Stimulated activated CD8-positive, alpha-beta memory T cell treated with anti-CD3 and anti-CD28 coated beads, Interleukin-7, amount 100 ng/mL, for 48 hours (primary cell): Measurements from ENCODE around the gene TMEM208.

Source experiments
- DNase-seq, 2 donors: peaks; one replicate each; pipeline ENCODE4 v3.0.0-alpha.2; 2020; ENCODE audit warnings: low read depth in 1 of 2; ENCODE audit errors: extremely low read depth in 1 of 2

The TMEM208 gene

DNA sequence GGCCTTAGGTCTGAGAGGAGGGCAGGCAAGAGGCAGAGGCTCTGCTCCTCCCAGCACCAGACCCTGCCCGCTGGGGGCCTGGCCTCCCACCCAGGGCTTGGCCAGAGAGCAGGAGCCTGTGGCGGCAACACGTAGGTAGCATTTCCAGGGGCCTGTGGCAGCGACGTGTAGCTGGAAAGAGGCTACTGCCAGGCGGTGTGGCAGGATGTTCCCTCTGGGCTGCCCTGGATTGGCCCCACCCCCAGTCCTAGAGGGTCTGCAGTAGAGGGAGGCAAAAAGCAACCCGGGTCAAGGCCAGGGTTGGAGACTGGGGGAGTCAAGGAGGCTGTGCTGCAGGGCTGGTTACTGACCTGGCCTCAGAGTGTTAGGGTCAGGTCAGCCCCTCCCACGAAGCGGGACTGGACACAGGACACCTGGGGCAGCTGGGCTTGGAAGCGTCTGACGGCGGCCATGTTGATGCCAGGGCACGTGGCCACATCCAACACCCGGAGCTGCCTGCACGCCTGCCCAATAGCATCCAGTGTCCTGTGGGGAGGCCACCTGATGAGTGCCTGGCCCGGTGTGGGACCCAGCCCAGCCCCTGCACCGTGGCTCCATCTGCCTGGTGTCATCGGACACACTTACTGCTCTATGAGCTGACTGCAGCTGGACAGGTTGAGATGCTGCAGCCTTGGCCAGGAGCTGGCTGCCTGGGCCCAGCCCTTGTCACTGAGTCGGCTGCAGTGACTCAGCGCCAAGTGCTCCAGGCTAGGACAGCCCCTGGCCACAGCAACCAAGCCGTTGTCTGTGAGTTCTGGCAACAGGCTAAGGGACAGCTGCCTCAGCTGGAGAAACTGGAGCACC lies 19.5 kb upstream of the TMEM208 start:
- DNase-seq, result no peak

DNA sequence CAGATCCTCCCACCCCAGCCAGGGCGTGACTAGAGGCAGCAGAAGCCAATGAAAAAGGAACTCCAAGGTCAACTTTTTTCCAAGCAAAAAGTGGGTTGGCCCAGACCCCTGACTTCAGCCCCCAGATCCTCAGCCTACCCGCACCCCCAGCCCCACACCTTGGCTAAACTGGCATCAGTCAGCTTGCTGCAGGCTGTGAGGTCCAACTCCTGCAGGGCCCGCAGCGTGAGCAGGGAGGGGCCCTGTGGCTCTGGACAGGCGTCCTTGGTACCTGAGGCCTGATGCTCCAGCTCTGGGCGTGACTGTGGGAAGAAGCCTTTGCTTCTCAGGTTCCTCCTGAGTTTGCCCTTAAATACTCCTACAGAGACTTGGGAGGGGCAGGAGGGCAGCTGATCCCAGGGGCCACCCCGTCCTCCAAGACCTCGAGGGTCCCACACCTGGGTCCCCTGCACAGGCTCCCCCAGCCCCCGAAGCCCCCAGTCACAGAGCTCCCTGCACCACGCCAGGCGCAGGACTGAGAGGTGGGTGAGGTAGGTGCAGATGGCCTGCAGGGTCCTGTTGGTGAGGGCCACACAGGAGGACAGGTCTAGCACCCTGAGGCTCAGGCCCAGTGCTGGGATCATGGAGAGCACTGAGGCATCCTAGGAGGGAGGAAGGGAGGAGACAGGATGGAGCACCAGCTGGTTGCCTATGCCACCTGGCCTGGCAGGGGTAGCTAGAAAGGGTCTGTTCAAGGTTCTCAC lies 18.6 kb upstream of the TMEM208 start:
- no peak for DNase-seq

DNA sequence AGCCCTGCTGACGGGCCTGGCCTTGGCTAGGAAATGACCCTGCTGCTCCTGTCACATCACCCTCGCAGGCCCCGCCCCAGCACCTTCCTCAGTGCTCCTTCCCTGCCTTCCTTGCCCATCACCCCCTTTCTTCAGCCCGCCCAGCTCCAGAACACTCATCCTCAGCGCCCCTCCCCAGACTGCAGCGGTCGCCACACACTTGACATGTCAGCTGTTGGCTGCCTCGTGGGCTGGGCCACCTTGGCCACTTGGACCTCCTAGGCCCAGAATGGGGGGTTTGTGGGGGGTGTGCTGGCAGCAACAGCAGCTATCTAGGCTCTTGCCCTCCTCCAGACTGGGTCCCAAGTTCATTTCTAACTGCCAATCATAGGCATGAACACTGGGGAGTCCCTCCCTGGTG lies 17.4 kb upstream of the TMEM208 start:
- DNase-seq, result no peak

DNA sequence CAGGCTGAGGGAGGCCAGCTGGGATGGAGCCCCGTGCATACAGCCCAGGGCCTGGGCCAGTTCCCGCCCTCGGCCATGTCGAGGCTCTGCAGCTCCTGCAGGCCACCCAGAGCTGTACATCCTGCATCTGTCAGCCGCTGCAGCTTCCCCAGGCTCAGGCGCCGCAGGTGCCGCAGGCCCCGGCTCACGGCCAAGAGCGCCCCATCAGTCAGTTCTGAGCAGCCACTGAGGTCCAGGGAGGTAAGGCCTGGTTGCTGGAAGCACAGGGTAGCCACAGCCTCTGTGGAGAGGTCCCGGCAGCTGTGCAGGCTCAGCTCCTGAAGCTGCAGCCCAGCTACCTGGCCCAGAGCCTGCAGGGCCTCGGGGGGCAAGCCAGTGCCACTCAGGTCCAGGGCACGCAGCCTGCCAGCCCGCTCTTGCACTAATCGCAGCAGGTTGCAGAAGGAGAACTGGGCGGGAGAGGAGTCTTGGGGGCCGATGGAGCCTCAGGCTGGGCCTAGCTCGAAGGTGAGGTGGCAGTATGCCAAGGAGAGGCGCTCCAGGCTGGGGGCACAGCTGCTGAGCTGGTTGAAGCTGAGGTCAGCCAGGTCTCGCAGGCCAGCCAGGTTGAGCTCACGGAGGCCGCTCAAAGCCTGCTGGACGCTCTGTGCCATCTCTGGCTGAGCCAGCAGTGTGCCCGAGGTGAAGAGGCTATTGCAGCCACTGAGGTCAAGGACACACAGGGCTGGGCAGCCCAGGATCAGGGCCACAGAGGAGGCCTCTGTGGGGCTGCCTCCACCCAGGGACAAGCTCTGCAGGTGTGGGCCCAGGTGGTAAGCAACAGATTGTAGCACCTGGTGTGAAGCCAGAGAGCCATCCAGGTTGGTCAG lies 16.6 kb upstream of the TMEM208 start:
- no peak for DNase-seq

DNA sequence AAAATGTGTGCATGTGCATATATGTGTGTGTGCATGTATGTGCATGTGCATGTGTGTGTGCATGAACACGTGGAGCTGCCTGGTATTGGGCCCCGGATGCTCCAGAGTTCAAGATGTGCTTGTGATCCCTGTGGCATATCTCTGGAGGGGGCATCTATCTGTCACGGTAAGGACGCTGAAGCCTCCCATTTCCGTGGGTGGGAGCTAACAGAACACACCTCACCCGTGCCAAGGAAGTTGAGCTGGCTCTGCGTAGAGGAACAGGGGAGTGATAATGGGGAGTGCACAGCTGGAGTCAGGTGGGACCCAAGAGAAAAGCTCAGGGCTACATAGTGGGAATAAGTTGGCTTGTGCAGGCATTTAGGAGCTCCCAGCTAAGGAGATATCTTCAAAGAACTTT lies 15.3 kb upstream of the TMEM208 start:
- no peak for DNase-seq

DNA sequence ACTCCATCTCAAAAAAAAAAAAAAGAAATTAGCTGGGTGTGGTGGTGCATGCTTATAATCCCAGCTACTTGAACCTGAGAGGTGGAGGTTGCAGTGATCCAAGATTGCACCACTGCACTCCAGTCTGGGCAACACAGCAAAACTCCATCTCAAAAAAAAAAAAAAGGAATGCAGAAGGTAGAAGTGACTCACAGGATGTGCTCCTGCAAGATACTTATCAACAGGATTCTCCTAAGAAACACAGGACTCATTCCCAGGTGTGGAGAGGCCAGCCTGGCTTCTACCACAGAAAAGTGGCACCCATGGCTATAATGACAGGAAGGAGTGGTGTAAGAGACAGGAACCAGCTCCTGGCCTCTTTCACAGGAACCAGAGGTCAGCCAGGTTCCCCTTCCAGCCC lies 14.2 kb upstream of the TMEM208 start:
- DNase-seq, result no peak

DNA sequence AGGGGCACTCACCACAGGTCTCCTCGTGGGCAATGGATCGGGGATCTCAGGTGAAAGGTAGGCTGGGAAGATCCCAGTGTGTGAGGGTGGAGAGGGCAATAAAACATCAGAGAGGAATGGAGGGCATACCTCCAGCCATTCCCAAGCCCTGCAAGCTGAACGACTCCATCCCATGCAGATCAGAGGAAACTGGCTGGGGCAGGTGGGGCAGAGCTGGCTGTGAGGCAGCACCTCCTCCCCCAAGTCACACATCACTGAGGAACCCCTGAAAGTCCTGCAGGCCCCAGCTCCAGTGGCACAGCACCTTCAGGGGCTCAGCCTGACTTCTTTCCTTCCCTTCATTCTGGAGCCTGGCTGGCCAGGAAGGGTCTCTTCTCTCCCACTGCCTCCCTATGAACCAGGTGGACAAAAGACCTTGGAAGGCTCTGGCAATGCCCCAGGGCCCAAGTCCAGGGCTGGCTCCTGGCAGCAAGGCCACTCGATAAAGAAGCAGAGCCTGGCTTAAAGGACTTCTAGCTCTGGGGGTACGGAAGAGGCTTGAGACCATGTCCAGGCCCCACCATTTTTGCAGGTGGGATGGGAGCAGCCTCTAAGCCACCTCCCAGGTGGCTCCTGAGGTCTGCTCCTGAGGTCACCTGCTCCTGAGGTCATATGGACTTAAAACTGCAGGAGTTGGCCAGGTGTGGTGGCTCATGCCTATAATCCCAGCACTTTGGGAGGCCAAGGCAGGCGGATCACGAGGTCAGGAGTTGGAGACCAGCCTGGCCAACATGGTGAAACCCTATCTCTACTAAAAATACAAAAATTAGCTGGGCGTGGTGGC lies 13.5 kb upstream of the TMEM208 start:
- no peak for DNase-seq

DNA sequence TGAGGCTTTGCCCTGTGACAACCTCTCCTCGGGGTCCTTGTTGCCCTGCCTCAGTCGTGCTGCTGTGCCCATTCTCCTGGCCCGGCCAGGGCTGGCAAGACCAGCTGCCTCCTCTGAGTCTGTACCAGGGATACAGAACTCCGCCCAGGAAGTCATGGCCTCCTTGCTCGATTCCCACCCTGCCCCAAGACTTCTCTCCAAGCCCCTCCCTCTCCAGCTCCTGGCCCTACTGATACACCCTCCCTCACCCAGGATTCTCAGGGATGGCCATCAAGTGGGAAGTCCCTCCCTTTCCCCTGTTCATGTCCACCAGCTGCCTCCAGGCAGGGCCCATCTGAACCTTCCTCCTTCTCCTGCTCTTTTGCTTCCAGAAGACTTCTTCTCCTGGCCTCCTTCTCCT lies 11.2 kb upstream of the TMEM208 start:
- DNase-seq, result no peak

DNA sequence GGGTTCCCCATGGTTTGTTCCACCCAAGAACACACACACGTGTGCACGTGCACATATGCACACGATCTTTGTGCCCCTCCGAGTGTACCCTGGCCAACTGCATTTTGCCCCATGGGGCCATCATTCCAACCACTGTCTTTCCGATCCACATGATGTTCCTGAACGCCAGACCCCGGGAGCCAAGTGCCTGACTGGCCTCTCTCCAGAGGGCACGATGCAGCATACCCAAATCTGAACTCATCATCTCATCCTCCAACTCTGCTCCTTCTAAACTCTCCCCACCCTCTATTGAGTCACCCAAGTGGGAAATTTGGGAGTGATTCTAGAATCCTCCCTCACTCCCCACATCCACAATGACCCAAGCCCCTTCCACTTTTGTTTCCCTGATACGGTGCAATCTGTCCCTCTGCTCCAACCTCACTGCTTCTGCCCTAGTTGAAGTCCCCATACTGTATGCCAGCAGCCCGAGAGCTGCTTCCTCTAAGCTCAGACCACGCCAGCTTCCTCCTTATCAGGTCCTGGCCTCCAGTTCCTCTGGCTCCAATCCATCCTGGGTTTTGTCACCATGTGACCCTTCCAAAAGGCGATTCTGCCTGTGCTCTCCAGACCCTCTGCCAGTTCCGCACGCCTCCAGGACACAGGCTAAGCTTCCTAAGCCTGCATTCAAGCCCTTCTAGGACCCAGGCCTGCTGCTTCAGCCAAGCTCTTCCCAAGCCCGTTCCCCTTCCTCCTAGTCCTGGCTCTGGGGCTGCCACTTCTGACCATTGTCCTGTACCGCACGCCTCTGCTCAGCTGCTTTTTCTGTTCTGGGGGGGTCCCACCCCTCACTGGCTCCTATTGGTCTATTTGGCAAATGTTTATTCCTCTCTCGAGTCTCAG lies 10.1 kb upstream of the TMEM208 start:
- no peak for DNase-seq

DNA sequence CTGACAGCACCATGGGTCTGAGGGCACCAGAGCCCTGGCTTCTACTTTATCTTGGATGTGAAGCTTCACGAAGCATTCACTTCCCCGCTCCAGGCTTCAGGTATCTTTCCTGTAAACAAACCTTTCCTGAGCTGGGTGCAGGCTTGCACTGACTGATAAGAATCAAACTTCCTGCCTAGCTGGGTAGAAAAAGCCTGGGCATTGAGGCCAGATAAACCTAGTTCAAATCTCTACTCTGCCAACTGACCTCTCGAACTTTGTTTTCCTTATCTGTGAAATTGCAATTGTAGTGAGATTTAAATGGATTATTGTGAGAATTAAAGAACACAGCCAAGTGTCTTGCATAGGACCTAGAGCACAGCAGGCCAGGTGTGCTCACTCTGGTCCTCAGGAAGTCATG lies 2.9 kb upstream of the TMEM208 start:
- no peak for DNase-seq

DNA sequence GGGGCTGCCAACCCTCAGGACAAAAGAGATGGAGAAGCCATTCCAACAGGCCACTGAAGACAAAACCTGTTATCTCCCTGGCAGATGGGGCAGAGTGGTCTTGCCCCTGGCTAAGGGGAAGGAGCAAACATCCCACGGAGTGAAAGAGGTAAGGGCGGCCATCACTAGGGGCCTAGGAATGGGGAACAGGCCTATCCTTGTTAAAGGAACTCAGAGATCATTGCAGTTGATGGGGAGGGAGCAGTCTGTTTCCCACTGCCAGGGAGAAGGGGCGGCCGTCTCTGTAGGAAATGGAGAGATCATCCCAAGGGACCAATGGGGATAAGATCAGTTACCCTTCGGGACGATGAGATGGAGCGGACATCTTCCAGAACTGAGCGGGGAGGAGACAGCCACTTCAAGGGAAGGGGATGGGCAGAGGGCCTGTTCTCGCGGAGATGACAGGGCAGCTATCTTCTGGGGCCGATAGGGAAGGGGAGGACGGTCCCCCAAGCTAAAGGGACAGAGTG lies 581 bp upstream of the TMEM208 start:
- DNase-seq, result no peak

DNA sequence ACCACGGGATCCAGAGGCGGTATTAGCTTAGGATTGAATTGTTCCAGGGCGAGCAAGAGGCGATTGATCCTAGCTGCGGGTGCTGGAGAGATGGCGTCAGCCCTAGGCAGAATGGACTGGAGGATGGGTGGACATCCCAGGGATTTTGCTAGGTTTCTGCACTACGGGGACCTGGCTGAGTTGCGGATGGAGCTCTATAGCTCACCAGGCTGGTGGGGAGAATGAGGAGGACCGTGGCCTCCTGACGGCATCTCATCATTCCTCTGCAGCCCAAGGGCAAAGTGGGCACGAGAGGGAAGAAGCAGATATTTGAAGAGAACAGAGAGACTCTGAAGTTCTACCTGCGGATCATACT lies 614 bp downstream of the TMEM208 start:
- no peak for DNase-seq

DNA sequence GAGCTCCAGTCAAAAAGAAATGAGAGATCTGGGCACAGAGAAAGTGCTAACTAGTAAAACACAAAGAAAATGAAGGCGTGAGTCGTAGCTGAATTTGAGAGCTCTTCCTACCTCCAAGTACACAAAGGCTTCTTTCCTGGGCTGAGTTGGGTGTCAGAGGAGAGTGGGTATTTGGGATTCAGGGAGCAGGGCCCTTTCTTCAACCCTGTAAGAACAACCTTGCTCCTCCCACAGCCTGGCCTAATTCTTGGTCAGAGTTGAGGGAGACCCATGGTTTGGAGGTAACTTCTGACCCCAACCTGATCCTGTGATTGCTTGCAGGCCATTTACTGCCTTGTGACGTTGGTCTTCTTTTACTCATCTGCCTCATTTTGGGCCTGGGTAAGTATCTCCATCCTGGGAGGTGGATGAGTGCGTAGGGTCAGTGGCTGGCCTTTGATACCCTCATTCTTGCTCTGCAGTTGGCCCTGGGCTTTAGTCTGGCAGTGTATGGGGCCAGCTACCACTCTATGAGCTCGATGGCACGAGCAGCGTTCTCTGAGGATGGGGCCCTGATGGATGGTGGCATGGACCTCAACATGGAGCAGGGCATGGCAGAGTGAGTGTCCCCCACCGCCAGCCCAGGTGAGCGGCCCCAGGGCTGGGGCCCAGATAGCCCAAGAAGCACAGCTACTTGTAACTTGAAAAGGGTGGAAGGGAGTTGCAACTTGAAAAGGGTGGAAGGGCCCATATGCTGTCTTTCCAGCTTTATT lies 1.3 kb downstream of the TMEM208 start:
- no peak for DNase-seq

DNA sequence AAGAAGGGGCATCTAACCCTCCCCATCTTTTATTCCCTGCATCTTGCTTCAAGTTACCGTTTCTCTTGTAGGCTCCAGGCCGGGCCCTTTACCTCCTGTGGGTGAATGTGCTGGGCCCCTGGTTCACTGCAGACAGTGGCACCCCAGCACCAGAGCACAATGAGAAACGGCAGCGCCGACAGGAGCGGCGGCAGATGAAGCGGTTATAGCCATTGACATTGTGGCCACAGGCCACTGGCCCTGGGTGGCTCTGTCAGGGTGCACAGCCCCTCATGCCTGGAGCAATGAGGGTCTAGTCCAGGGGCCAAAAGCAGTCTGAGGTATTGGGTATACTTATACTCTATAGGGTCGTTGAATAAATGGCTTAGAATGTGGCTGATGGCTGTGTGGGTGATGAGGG lies 2.0 kb downstream of the TMEM208 start:
- DNase-seq, result no peak

DNA sequence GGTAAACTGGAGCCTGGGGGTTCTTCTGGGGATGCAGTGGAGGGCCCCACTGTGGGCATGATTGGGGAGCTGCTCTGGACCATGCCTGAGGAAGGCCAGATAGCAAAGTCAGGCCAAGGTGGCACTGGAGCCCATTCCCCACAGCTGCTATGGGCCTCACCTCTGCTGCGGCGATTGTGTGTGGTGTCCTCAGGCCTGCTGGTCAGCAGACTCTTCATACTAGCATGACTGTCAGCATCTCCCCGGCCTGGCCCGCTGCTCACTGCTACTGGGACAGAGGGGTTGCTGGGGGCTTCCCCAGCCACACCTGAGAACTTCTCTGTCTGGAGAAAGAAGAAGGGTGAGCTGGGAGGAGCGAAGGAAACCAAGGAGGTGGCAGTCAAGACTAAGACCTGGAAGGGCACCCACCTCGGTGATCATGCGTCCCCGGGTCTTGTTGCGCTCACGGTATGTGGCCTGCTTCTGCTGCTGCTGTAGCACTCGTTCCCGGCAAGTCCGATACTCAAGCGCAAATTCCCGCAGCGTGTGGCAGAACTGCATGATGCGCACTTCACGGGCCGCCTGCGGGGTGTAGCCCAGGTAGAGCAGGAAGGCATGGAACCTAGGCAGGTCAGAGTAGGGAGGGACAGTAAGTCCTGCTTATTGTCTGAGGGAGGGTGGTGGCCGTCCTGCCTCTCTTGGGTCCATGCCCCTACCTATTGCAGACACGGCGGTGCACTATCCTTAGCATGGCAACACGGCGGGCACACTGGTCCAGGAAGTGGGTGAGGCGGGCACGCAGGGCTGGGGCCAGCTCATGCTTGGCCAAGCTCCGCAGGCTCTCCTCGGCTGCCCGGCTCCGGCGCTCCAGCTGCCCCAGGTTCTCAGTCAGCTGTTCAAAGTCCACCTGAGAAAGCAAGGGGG lies 3.2 kb downstream of the TMEM208 start:
- DNase-seq, result no peak

DNA sequence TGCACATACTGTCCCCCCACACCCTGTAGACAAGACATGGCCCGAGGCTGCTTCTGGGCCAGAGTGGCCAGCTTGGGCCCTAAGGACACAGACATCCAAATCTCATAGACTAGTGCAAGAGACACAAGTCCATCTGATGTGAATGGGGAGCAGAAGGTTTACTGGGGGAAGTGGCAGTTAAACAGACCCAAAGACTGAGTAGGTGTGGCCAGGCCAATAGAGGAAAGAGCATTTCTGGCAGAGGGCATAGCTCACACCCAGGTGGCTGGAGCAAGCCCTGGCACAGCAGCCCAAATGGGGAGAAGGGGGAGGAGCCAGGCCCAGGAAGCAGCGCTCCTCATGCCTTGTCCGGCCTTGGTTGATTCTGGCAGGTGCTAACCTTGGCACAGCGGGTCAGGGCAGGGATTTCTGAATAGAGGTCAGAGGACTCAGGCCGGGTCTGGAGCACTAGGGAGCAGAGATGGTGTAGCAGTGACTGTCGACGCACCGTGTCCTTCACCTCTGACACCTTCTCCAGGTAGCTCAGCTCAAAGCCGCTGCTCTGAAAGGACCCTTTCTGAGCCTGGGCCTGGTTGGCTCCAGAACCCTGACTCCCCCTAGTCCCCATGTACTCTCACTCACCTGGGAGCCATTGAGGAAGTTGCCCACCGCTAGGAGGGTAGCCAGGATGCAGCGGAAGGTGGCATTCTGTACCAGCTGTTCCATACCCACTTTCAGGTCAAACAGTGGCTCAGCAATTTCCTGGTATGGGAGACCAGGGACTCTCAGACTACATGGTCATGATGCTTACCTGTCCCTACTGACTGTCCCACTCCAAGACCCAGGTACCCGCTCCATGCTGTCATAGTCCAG lies 4.1 kb downstream of the TMEM208 start:
- DNase-seq, result no peak

DNA sequence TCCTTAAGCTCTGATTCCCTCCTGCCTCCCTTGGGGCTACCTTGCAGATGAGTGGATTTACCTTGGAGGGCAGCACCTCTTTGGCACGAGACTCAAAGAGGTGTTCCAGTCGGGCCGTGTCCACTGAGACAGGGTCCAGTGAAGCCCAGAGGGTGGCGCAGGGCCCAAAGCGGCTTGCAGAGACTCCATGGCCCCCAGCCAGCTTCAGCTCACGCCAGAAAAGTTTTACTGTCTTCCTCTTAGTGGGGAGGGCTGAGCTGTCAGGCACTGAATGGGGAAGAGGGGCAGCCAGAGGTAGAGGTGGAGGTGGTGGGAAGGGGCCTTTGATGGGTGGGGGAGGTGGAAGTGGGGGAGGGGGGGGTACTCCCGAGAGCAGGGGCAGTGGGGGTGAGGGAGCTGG lies 6.7 kb downstream of the TMEM208 start:
- no peak for DNase-seq
